GM23248 (cell line): Measurements from ENCODE around the gene TLR8. TPM values are rescaled to one million over a fixed set of nuclear protein-coding genes. Genes with fewer than 3 reads are reported as not detected.
"Not testable (repeated sequence)": the region's sequence is repeated elsewhere in the genome, so short reads cannot be mapped to it uniquely, and the experiment has no call there.

ENCODE experiments used
- DNase-seq: peaks from one replicate; pipeline ENCODE4 v3.0.0-alpha.2; 2015
- H2AFZ ChIP-seq: fragments of 200-600 bp; sonication (generic); 2 replicates; pipeline ENCODE4 v1.6.1; 2016; ENCODE audit warnings: antibody characterized with exemption
- H3F3A ChIP-seq: fragments of 200-600 bp; sonication (generic); 2 replicates; pipeline ENCODE4 v1.6.1; 2016; ENCODE audit warnings: mild to moderate bottlenecking, antibody characterized with exemption, mixed run types; ENCODE audit not compliant: insufficient read depth
- H3K27ac ChIP-seq: fragments of 200-600 bp; sonication (generic); 2 replicates; pipeline ENCODE4 v1.5.1; 2016; ENCODE audit warnings: mild to moderate bottlenecking
- H3K27me3 ChIP-seq: fragments of 200-600 bp; sonication (generic); replicated peaks from 2 replicates; pipeline ENCODE4 v1.6.1; 2016; ENCODE audit warnings: mild to moderate bottlenecking; ENCODE audit not compliant: insufficient read depth
- H3K36me3 ChIP-seq: fragments of 200-600 bp; sonication (generic); 2 replicates; pipeline ENCODE4 v1.6.1; 2016; ENCODE audit warnings: low read depth, mild to moderate bottlenecking
- H3K4me1 ChIP-seq: fragments of 200-600 bp; sonication (generic); 2 replicates; pipeline ENCODE4 v1.6.1; 2016; ENCODE audit warnings: mild to moderate bottlenecking; ENCODE audit not compliant: insufficient read depth
- H3K4me2 ChIP-seq: fragments of 200-600 bp; sonication (generic); one replicate; pipeline ENCODE4 v1.6.1; 2016; ENCODE audit warnings: mild to moderate bottlenecking; ENCODE audit not compliant: unreplicated experiment
- H3K4me3 ChIP-seq: fragments of 200-600 bp; sonication (generic); 2 replicates; pipeline ENCODE4 v1.5.1; 2016; ENCODE audit warnings: mild to moderate bottlenecking
- H3K79me2 ChIP-seq: fragments of 200-600 bp; sonication (generic); 2 replicates; pipeline ENCODE4 v1.6.1; 2016; ENCODE audit warnings: mild to moderate bottlenecking; ENCODE audit not compliant: insufficient read depth
- H3K9ac ChIP-seq: fragments of 200-600 bp; sonication (generic); 2 replicates; pipeline ENCODE4 v1.6.1; 2016; ENCODE audit warnings: mild to moderate bottlenecking
- H3K9me2 ChIP-seq: fragments of 200-600 bp; sonication (generic); 2 replicates; pipeline ENCODE4 v1.6.1; 2016; ENCODE audit warnings: mixed run types, mild to moderate bottlenecking, moderate library complexity; ENCODE audit not compliant: insufficient read depth
- H3K9me3 ChIP-seq: fragments of 200-600 bp; sonication (generic); one replicate; pipeline ENCODE4 v1.6.1; 2017; ENCODE audit warnings: low read depth
- H4K20me1 ChIP-seq: fragments of 200-600 bp; sonication (generic); 2 replicates; pipeline ENCODE4 v1.6.0; 2016; ENCODE audit not compliant: insufficient read depth
- EZH2 ChIP-seq: fragments of 200-600 bp; sonication (generic); IDR thresholded peaks from 2 replicates; pipeline ENCODE4 v1.6.1; 2018; ENCODE audit warnings: antibody characterized with exemption, mild to moderate bottlenecking; ENCODE audit not compliant: insufficient read depth, poor library complexity, severe bottlenecking
- EZH2phosphoT487 ChIP-seq: fragments of 200-600 bp; sonication (generic); IDR thresholded peaks from 2 replicates; pipeline ENCODE4 v1.6.1; 2018; ENCODE audit warnings: antibody characterized with exemption, moderate library complexity, mild to moderate bottlenecking, low read depth; ENCODE audit not compliant: insufficient read depth
- WGBS, 2 experiments: methylation state at CpG; one replicate each; pipeline ENCODE4 v1.1.6; 2015 to 2017; ENCODE audit warnings: low lambda C conversion rate in 2 of 2, low coverage in 1 of 2; ENCODE audit errors: missing lambda C conversion rate in 2 of 2; 5-methylcytosine and 5-hydroxymethylcytosine counted together
- in situ Hi-C: fragments of 300-500 bp; cut with MboI; formaldehyde crosslinking; loops from 2 replicates; pipeline ENCODE4 v1.15.0; 2020
- polyA plus RNA-seq: library from polyadenylated mRNA; unstranded; fragments of >200 nt; fragmentation: Nextera tagmentation; extraction: Ambion mirVana; gene quantifications from 2 replicates; pipeline ENCODE4 v1.2.1, GENCODE V29; 2016
- total RNA-seq: library from RNA; depleted of rRNA; stranded (reverse); fragments of >200 nt; shearing (Covaris generic); gene quantifications from 2 replicates; pipeline ENCODE4 v1.2.3, GENCODE V29; 2014

Gene TLR8
- total and polyA plus RNA-seq, 2 experiments from 2014 or later, result not detected

GRCh38 chrX:12962041-12962504, 55.7 kb downstream of the TLR8 start:
- Histone ChIP-seq H3K4me3 (no peak overlapping the region), H3F3A (no peaks in the 10 kb centered on the region), H3K9ac (no peak overlapping the region), H3K4me1 (0 out of 2 replicates have a peak, but pooled peaks cover under 1% of the 10 kb centered on the region), H3K4me2 (no peak overlapping the region), H3K9me2 (no peaks in the 10 kb centered on the region), H2AFZ (no peak overlapping the region), H3K27me3 (no peaks in the 10 kb centered on the region), H4K20me1 (no peaks in the 10 kb centered on the region), H3K9me3 (no peaks in the 10 kb centered on the region), H3K79me2 (no peaks in the 10 kb centered on the region), H3K36me3 (no peaks in the 10 kb centered on the region), H3K27ac (no peak overlapping the region)
- in situ Hi-C loops, result loop anchor here (10.0 kb wide), 1 partner anchor 533 kb away; no protein-coding TSS in a partner anchor
- no peak for TF ChIP-seq EZH2
- no peak for TF ChIP-seq EZH2phosphoT487
- 89 to 92% methylated on average over 4 of the region's 4 CpGs for whole genome bisulfite sequencing, 2 experiments
- DNase-seq, result no peak

GRCh38 chrX:12963210-12963850, 56.9 kb downstream of the TLR8 start:
- not testable (repeated sequence) for H4K20me1 ChIP-seq, H3K9me2 ChIP-seq, H3F3A ChIP-seq, H3K27ac ChIP-seq, H3K9ac ChIP-seq, H3K27me3 ChIP-seq, H3K79me2 ChIP-seq, H3K4me1 ChIP-seq, H3K9me3 ChIP-seq, H3K4me3 ChIP-seq, H2AFZ ChIP-seq, H3K36me3 ChIP-seq, H3K4me2 ChIP-seq, DNase-seq
- in situ Hi-C loops, result loop anchor here (10.0 kb wide), 1 partner anchor 531 kb away; no protein-coding TSS in a partner anchor
- 100% methylated on average over 7 of the region's 52 CpGs; no CpG with 5 or more reads in 1 of the 2 experiments for WGBS, 2 experiments

- Histone ChIP-seq H3K79me2 (no peaks in the 10 kb centered on the region), H3K4me1 (no peaks in the 10 kb centered on the region), H2AFZ (no peak overlapping the region), H3K4me2 (no peak overlapping the region), H3K9ac (no peak overlapping the region), H3K4me3 (no peak overlapping the region), H3K9me2 (no peaks in the 10 kb centered on the region), H3K36me3 (no peaks in the 10 kb centered on the region), H4K20me1 (no peaks in the 10 kb centered on the region), H3K27ac (no peak overlapping the region), H3K27me3 (no peaks in the 10 kb centered on the region), H3F3A (no peaks in the 10 kb centered on the region), H3K9me3 (no peaks in the 10 kb centered on the region)
- in situ Hi-C loops, result loop anchor here (10.0 kb wide), 1 partner anchor 529 kb away; no protein-coding TSS in a partner anchor
- 89 to 98% methylated on average over 6 of the region's 6 CpGs for WGBS, 2 experiments
- no peak for DNase-seq
- TF ChIP-seq EZH2 (no peak), EZH2phosphoT487 (no peak)
Observed at GRCh38 chrX:12965131-12965940, 58.9 kb downstream of the TLR8 start.

GRCh38 chrX:12966151-12966550, 59.7 kb downstream of the TLR8 start:
- TF ChIP-seq EZH2phosphoT487 (no peak), EZH2 (no peak)
- H3K4me3 ChIP-seq, result no peak overlapping the region
- H3K27ac ChIP-seq, result no peak overlapping the region
- no peaks in the 10 kb centered on the region for H3K9me2 ChIP-seq
- 78 to 100% methylated on average over 1 of the region's 1 CpG for WGBS, 2 experiments
- no peaks in the 10 kb centered on the region for H3K27me3 ChIP-seq
- no peaks in the 10 kb centered on the region for H3K9me3 ChIP-seq
- peaks cover 4% of the 10 kb centered on the region; the same call in 1 of the 2 replicates for H3K4me1 ChIP-seq
- H3F3A ChIP-seq, result no peaks in the 10 kb centered on the region
- in situ Hi-C loops, result loop anchor here (10.0 kb wide), 1 partner anchor 529 kb away; no protein-coding TSS in a partner anchor
- no peaks in the 10 kb centered on the region for H3K36me3 ChIP-seq
- no peak overlapping the region for H3K9ac ChIP-seq
- no peak overlapping the region for H2AFZ ChIP-seq
- no peak for DNase-seq
- H3K79me2 ChIP-seq, result no peaks in the 10 kb centered on the region
- H3K4me2 ChIP-seq, result no peak overlapping the region
- H4K20me1 ChIP-seq, result no peaks in the 10 kb centered on the region
